ENCODE data around the gene CDC42EP2.

- TF ChIP-seq CTCF (IDR thresholded peaks at IDR 0.05; ENCODE audit: low read depth, low read length, poor library complexity, severe bottlenecking), result no peak
- TF ChIP-seq EZH2phosphoT487 (IDR thresholded peaks at IDR 0.05; ENCODE audit: borderline replicate concordance, low read length), result no peak
Observed at GRCh38 chr11:65363770-65364169, 49.1 kb downstream of the CDC42EP2 start.

Measured in DOHH2 (cell line).